CD14-positive monocyte (primary cell): ENCODE results near the gene MACROD2. TPM values are rescaled to one million over a fixed set of nuclear protein-coding genes. Genes with fewer than 3 reads are reported as not detected.

Experiments used
- DNase-seq, 3 donors: peaks; one replicate each; pipeline ENCODE4 v3.0.0-alpha.2; 2011 to 2022
- H2AFZ ChIP-seq: 2 replicates; pipeline ENCODE4 v1.6.0; 2012; ENCODE audit warnings: mild to moderate bottlenecking, low read depth, low read length, inconsistent platforms; ENCODE audit not compliant: insufficient read depth, poor library complexity, severe bottlenecking
- H3K27ac ChIP-seq, 2 donors: 1 replicate in 1 of 2; 2 replicates in 1 of 2; pipeline ENCODE4 v1.5.1; 2012 to 2013; ENCODE audit warnings: low read length in 2 of 2, control low read depth in 1 of 2, inconsistent platforms in 1 of 2, low read depth in 1 of 2, mild to moderate bottlenecking in 1 of 2
- H3K27me3 ChIP-seq, 2 donors: one replicate each; pipeline versions ENCODE4 v1.6.0 to v1.6.1; 2011 to 2013; ENCODE audit warnings: low read length in 2 of 2; ENCODE audit not compliant: control insufficient read depth in 2 of 2, insufficient read depth in 2 of 2
- H3K36me3 ChIP-seq, 2 donors: replicated peaks in 1 of 2; 1 replicate in 1 of 2; 2 replicates in 1 of 2; pipeline versions ENCODE4 v1.5.1 to v1.6.1; 2012 to 2013; ENCODE audit warnings: low read length in 2 of 2, control low read depth in 1 of 2, inconsistent platforms in 1 of 2, mild to moderate bottlenecking in 1 of 2; ENCODE audit not compliant: insufficient read depth in 2 of 2, control insufficient read depth in 1 of 2
- H3K4me1 ChIP-seq, 2 donors: 1 replicate in 1 of 2; 2 replicates in 1 of 2; pipeline versions ENCODE4 v1.5.1 to v1.6.1; 2012 to 2013; ENCODE audit warnings: low read length in 2 of 2, control low read depth in 1 of 2, inconsistent platforms in 1 of 2, mild to moderate bottlenecking in 1 of 2, moderate library complexity in 1 of 2; ENCODE audit not compliant: insufficient read depth in 2 of 2, control insufficient read depth in 1 of 2
- H3K4me2 ChIP-seq: replicated peaks from 2 replicates; pipeline ENCODE3; 2012; ENCODE audit warnings: low read length, moderate library complexity, mild to moderate bottlenecking; ENCODE audit not compliant: poor library complexity, severe bottlenecking; ENCODE audit errors: extremely low read depth
- H3K4me3 ChIP-seq, 3 experiments: fragments of 200-600 bp in 1 of 3; sonication (generic) in 1 of 3; replicated peaks in 1 of 3; 1 replicate in 2 of 3; 2 replicates in 1 of 3; pipeline ENCODE4 v1.5.1; 2011 to 2013; ENCODE audit warnings: low read length in 3 of 3, mild to moderate bottlenecking in 3 of 3, control low read depth in 2 of 3, low read depth in 2 of 3, inconsistent platforms in 1 of 3, moderate library complexity in 1 of 3
- H3K79me2 ChIP-seq: 2 replicates; pipeline ENCODE4 v1.6.0; 2012; ENCODE audit warnings: mild to moderate bottlenecking, control low read depth, inconsistent platforms, low read length, moderate library complexity; ENCODE audit not compliant: insufficient read depth
- H3K9ac ChIP-seq: 2 replicates; pipeline ENCODE4 v1.6.0; 2017; ENCODE audit warnings: low read length, mild to moderate bottlenecking; ENCODE audit not compliant: insufficient read depth, poor library complexity, severe bottlenecking
- H3K9me3 ChIP-seq, 2 donors: replicated peaks in 1 of 2; 1 replicate in 1 of 2; 2 replicates in 1 of 2; pipeline versions ENCODE4 v1.5.1 to v1.6.1; 2012 to 2013; ENCODE audit warnings: low read length in 2 of 2, control low read depth in 1 of 2; ENCODE audit not compliant: control insufficient read depth in 1 of 2, insufficient read depth in 1 of 2
- H4K20me1 ChIP-seq: 2 replicates; pipeline ENCODE4 v1.6.0; 2012; ENCODE audit warnings: mild to moderate bottlenecking, low read length, control low read depth, moderate library complexity; ENCODE audit not compliant: insufficient read depth
- H3K27ac Mint-ChIP-seq, 7 donors: one replicate each; pipeline ENCODE4 v1.8.0; 2020; ENCODE audit warnings: mild to moderate bottlenecking in 7 of 7, mixed read lengths in 7 of 7, moderate library complexity in 6 of 7, inconsistent platforms in 2 of 7
- H3K27me3 Mint-ChIP-seq, 3 donors: one replicate each; pipeline ENCODE4 v1.8.0; 2021 to 2022; ENCODE audit warnings: low read depth in 3 of 3, mild to moderate bottlenecking in 3 of 3, mixed read lengths in 3 of 3, moderate library complexity in 3 of 3, inconsistent platforms in 1 of 3
- H3K36me3 Mint-ChIP-seq, 2 donors: one replicate each; pipeline ENCODE4 v1.8.0; 2020; ENCODE audit warnings: mixed read lengths in 2 of 2, inconsistent platforms in 1 of 2, mild to moderate bottlenecking in 1 of 2
- H3K4me1 Mint-ChIP-seq: one replicate; pipeline ENCODE4 v1.8.0; 2020; ENCODE audit warnings: mild to moderate bottlenecking, mixed read lengths
- H3K4me3 Mint-ChIP-seq, 2 donors: one replicate each; pipeline ENCODE4 v1.8.0; 2020; ENCODE audit warnings: mild to moderate bottlenecking in 2 of 2, mixed read lengths in 2 of 2, moderate library complexity in 1 of 2
- H3K9me3 Mint-ChIP-seq, 7 donors: one replicate each; pipeline ENCODE4 v1.8.0; 2020 to 2022; ENCODE audit warnings: mixed read lengths in 7 of 7, mild to moderate bottlenecking in 6 of 7, moderate library complexity in 6 of 7, inconsistent platforms in 2 of 7
- CTCF ChIP-seq: fragments of 200-600 bp; IDR thresholded peaks from one replicate; pipeline ENCODE4 v1.8.0; 2022; ENCODE audit warnings: antibody characterized with exemption, mild to moderate bottlenecking
- WGBS: methylation state at CpG from one replicate; pipeline ENCODE4 v1.1.5; 2013; ENCODE audit warnings: missing lambda C conversion rate; ENCODE audit not compliant: insufficient coverage; 5-methylcytosine and 5-hydroxymethylcytosine counted together
- intact Hi-C, 2 donors: fragments of 100-400 bp; cut with micrococcal nuclease; formaldehyde crosslinking; loops; one replicate each; pipeline versions ENCODE4 v1.15.0 to v1.15.1; 2023
- polyA plus RNA-seq, 3 donors: library from polyadenylated mRNA; depleted of rRNA in 1 of 3; unstranded in 2 of 3; stranded (reverse) in 1 of 3; fragments of 300-500 nt in 2 of 3; fragments of >200 nt in 1 of 3; fragmentation: Illumina TruSeq in 2 of 3; gene quantifications; 1 replicate in 2 of 3; 2 replicates in 1 of 3; pipeline ENCODE4 v1.2.3, GENCODE V29; 2012 to 2021

Gene MACROD2
- polyA plus RNA-seq, 3 donors, result 0.23 TPM; not detected in 2

- H3K9ac ChIP-seq, result no peak overlapping the region
- no peak overlapping the region for H3K4me3 ChIP-seq
- TF ChIP-seq CTCF, result no peak
- no peak overlapping the region for H2AFZ ChIP-seq
- H3K27me3 ChIP-seq, result no peaks in the 10 kb centered on the region
- H3K36me3 ChIP-seq, result no peaks in the 10 kb centered on the region
- DNase-seq, result no peak
- H3K79me2 ChIP-seq, result no peaks in the 10 kb centered on the region
- H4K20me1 ChIP-seq, result no peaks in the 10 kb centered on the region
- no peak overlapping the region for H3K4me2 ChIP-seq
- peaks cover 5 to 17% (median 10%) of the 10 kb centered on the region in 7 donors for H3K9me3 Mint-ChIP-seq
- H3K4me1 Mint-ChIP-seq, result peaks cover 28% of the 10 kb centered on the region
- peaks cover 1 to 2% (median 1%) of the 10 kb centered on the region in 3 donors for H3K27me3 Mint-ChIP-seq
- peaks cover 5 to 7% of the 10 kb centered on the region in 2 donors for H3K9me3 ChIP-seq
- WGBS, result no CpG with 5 or more reads among the region's 2 CpGs
- H3K27ac Mint-ChIP-seq, result peak overlapping the region in 1 of 7 donors; percentile 13
- no peak overlapping the region for H3K4me3 Mint-ChIP-seq
- H3K27ac ChIP-seq, result no peak overlapping the region
- intact Hi-C loops, result no loop called here
- H3K4me1 ChIP-seq, result peaks cover 21 to 35% of the 10 kb centered on the region in 2 donors
- H3K36me3 Mint-ChIP-seq, result peaks cover 4 to 9% of the 10 kb centered on the region in 2 donors
Measured at GRCh38 chr20:15320941-15321340, 1325.6 kb downstream of the MACROD2 start.

GRCh38 chr20:15327123-15327522, 1331.8 kb downstream of the MACROD2 start:
- intact Hi-C loops, result no loop called here
- H3K4me2 ChIP-seq, result no peak overlapping the region
- peaks cover 0 to 4% (median 1%) of the 10 kb centered on the region in 3 donors for H3K27me3 Mint-ChIP-seq

More at GRCh38 chr20:15327123-15327522, 1331.8 kb downstream of the MACROD2 start:
- TF ChIP-seq CTCF, result no peak
- H3K4me3 ChIP-seq, result no peak overlapping the region
- no peak overlapping the region for H3K27ac ChIP-seq
- no peaks in the 10 kb centered on the region for H3K4me1 ChIP-seq
- DNase-seq, result no peak
- H3K36me3 ChIP-seq, result no peaks in the 10 kb centered on the region
- H3K79me2 ChIP-seq, result no peaks in the 10 kb centered on the region
- H3K27me3 ChIP-seq, result no peaks in the 10 kb centered on the region
- no peak overlapping the region for H3K9ac ChIP-seq
- Mint-ChIP-seq H3K27ac (no peak overlapping the region), H3K4me3 (no peak overlapping the region), H3K36me3 (no peaks in the 10 kb centered on the region), H3K9me3 (peaks cover 2 to 9% (median 5%) of the 10 kb centered on the region in 7 donors), H3K4me1 (no peaks in the 10 kb centered on the region)
- H3K9me3 ChIP-seq, result no peaks in the 10 kb centered on the region
- H4K20me1 ChIP-seq, result no peaks in the 10 kb centered on the region
- H2AFZ ChIP-seq, result no peak overlapping the region
- WGBS, result 67% methylated on average over 1 of the region's 4 CpGs
